Duodenal mucosa (tissue), 2 donors: ENCODE results near the gene ZC3H7B.

Source experiments
- H3K27ac ChIP-seq: one replicate; pipeline ENCODE4 v1.7.0; 2013; ENCODE audit warnings: low read depth, low read length
- H3K27me3 ChIP-seq, 2 donors: one replicate each; pipeline ENCODE4 v1.7.0; 2013; ENCODE audit warnings: low read length in 2 of 2, control low read depth in 1 of 2; ENCODE audit not compliant: insufficient read depth in 2 of 2, control insufficient read depth in 1 of 2
- H3K36me3 ChIP-seq, 2 donors: one replicate each; pipeline ENCODE4 v1.7.0; 2013; ENCODE audit warnings: low read length in 2 of 2, control low read depth in 1 of 2; ENCODE audit not compliant: insufficient read depth in 2 of 2, control insufficient read depth in 1 of 2
- H3K4me1 ChIP-seq, 2 donors: one replicate each; pipeline ENCODE4 v1.7.0; 2013; ENCODE audit warnings: low read length in 2 of 2, control low read depth in 1 of 2; ENCODE audit not compliant: insufficient read depth in 2 of 2, control insufficient read depth in 1 of 2
- H3K4me3 ChIP-seq, 2 donors: one replicate each; pipeline ENCODE4 v1.7.0; 2013; ENCODE audit warnings: low read length in 2 of 2, low read depth in 1 of 2
- H3K9ac ChIP-seq, 2 donors: one replicate each; pipeline ENCODE4 v1.7.0; 2013; ENCODE audit warnings: low read length in 2 of 2, low read depth in 1 of 2
- H3K9me3 ChIP-seq, 2 donors: one replicate each; pipeline ENCODE4 v1.7.0; 2013; ENCODE audit warnings: low read length in 2 of 2, control low read depth in 1 of 2; ENCODE audit not compliant: control insufficient read depth in 1 of 2

The ZC3H7B gene

GRCh38 chr22:41302021-41302767 is 869 bp downstream of the ZC3H7B start:
- Histone ChIP-seq H3K27me3 (no peaks in the 10 kb centered on the region), H3K4me1 (peaks cover 18 to 19% of the 10 kb centered on the region in 2 donors), H3K27ac (no peak overlapping the region), H3K4me3 (peak overlapping the region; percentile 74 to 80), H3K36me3 (peaks cover 1 to 5% of the 10 kb centered on the region in 2 donors), H3K9ac (peak overlapping the region; percentile 81 to 82), H3K9me3 (no peaks in the 10 kb centered on the region)

- no peaks in the 10 kb centered on the region for H3K9me3 ChIP-seq
- peaks cover 2 to 12% of the 10 kb centered on the region in 2 donors for H3K36me3 ChIP-seq
- peak overlapping the region; percentile 81 to 82 for H3K9ac ChIP-seq
- peaks cover 24% of the 10 kb centered on the region in 2 donors for H3K4me1 ChIP-seq
- no peaks in the 10 kb centered on the region for H3K27me3 ChIP-seq
- peak overlapping the region; percentile 33 for H3K27ac ChIP-seq
- peak overlapping the region; percentile 74 to 80 for H3K4me3 ChIP-seq
Measured at GRCh38 chr22:41302811-41303210, 1.5 kb downstream of the ZC3H7B start.

- peaks cover 6 to 12% of the 10 kb centered on the region in 2 donors for H3K36me3 ChIP-seq
- peaks cover 32% of the 10 kb centered on the region in 2 donors for H3K4me1 ChIP-seq
- no peaks in the 10 kb centered on the region for H3K9me3 ChIP-seq
- H3K27ac ChIP-seq = no peak overlapping the region
- no peak overlapping the region for H3K4me3 ChIP-seq
- H3K27me3 ChIP-seq = no peaks in the 10 kb centered on the region
- no peak overlapping the region for H3K9ac ChIP-seq
Measured at GRCh38 chr22:41305646-41306045, 4.3 kb downstream of the ZC3H7B start.

DNA sequence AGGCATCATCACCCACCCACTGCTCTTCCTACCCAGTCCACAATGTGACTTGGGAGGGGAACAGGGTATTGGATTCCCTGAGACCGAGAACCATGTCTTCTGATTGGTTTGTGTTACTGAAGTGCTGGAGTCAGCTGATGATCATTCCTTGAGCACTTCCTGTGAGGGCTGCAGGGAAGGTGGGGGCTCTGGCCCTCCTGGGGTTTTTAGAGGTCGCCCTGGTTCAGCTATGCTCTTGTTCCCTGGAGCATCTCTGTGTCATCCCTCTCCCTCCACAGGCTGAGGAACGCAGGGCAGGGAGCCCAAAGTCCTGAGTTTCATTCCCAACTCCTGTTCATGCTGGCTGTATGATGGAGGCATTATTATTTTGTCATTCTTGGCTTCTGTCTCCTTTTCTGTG is 6.7 kb downstream of the ZC3H7B start:
- peak overlapping the region in 1 of 2 donors; percentile 12 for H3K9ac ChIP-seq
- H3K4me3 ChIP-seq = peak overlapping the region in 1 of 2 donors; percentile 7
- H3K36me3 ChIP-seq = peaks cover 6 to 12% of the 10 kb centered on the region in 2 donors
- H3K4me1 ChIP-seq = peaks cover 22 to 27% of the 10 kb centered on the region in 2 donors
- no peaks in the 10 kb centered on the region for H3K27me3 ChIP-seq
- H3K27ac ChIP-seq = peak overlapping the region; percentile 3
- H3K9me3 ChIP-seq = no peaks in the 10 kb centered on the region

DNA sequence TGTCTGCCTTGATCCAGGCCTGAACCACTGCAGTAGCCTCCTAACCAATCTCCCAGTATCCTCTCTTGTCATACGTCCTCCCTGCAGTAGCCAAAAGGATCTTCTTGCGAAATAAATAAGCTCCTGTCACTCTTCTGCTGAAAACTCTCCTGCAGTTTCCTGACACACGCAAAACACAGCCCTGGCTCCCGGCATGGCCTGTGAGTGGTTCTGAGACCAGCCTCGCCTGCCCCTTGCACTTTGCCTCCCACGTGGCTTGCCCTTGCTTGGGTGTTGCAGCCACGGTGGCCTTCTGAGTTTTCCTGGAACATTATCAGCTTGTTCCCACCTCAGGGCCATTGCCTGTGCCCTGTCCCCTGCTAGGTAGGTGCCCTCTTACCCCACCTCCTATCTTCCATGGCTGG is 7.2 kb downstream of the ZC3H7B start:
- peaks cover 18 to 22% of the 10 kb centered on the region in 2 donors for H3K4me1 ChIP-seq
- H3K27ac ChIP-seq = peak overlapping the region; percentile 3
- H3K27me3 ChIP-seq = no peaks in the 10 kb centered on the region
- peak overlapping the region in 1 of 2 donors; percentile 16 for H3K9ac ChIP-seq
- no peak overlapping the region for H3K4me3 ChIP-seq
- peaks cover 6 to 12% of the 10 kb centered on the region in 2 donors for H3K36me3 ChIP-seq
- no peaks in the 10 kb centered on the region for H3K9me3 ChIP-seq

DNA sequence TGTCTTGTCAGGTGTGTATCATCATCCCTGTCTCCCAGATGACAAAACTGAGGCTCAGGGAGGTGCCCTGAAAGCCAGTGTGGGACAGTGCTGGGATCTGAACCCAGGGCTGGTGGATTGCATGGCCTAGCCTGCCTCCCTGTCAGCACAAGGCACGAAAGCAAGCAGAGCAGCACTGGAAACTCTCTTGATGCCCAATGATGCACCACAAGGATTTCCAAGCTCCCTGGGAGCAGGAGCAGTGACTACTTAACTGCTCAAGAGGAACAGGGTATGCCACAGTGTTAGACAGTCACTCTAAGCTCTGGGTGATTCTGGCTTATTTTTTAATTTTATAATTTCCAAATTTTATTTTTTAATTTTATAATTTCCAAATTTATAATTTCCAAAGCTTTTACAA is 9.0 kb downstream of the ZC3H7B start:
- H3K4me3 ChIP-seq = no peak overlapping the region
- peaks cover 16 to 22% of the 10 kb centered on the region in 2 donors for H3K4me1 ChIP-seq
- no peak overlapping the region for H3K9ac ChIP-seq
- H3K36me3 ChIP-seq = peaks cover 6 to 8% of the 10 kb centered on the region in 2 donors
- H3K27ac ChIP-seq = no peak overlapping the region
- no peaks in the 10 kb centered on the region for H3K27me3 ChIP-seq
- no peaks in the 10 kb centered on the region for H3K9me3 ChIP-seq

- no peak overlapping the region for H3K4me3 ChIP-seq
- H3K27ac ChIP-seq = no peak overlapping the region
- H3K4me1 ChIP-seq = peaks cover 16 to 22% of the 10 kb centered on the region in 2 donors
- H3K9me3 ChIP-seq = no peaks in the 10 kb centered on the region
- no peak overlapping the region for H3K9ac ChIP-seq
- no peaks in the 10 kb centered on the region for H3K27me3 ChIP-seq
- peaks cover 6 to 8% of the 10 kb centered on the region in 2 donors for H3K36me3 ChIP-seq
Measured at GRCh38 chr22:41311487-41311886, 10.2 kb downstream of the ZC3H7B start.

DNA sequence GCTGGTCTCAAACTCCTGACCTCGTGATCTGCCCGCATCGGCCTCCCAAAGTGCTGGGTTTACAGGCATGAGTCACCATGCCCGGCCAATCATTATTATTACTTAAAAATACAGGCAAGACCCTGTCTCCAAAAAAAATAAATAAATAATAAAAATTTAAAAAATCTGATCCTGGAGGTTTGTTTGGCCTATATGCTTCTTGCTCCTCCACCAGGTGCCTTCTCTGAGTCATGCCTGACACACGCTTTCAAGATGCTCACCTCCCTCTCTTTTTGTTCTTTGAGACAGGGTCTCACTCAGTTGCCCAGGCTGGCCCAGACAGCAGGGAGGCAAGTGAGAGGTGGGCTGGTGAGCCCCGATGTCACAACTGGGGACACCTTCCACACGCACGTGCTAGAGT is 13.5 kb downstream of the ZC3H7B start:
- no peak overlapping the region for H3K4me3 ChIP-seq
- H3K9me3 ChIP-seq = no peaks in the 10 kb centered on the region
- H3K27ac ChIP-seq = no peak overlapping the region
- no peaks in the 10 kb centered on the region for H3K27me3 ChIP-seq
- peaks cover 0 to 5% of the 10 kb centered on the region in 2 donors for H3K4me1 ChIP-seq
- H3K36me3 ChIP-seq = peaks cover 0 to 3% of the 10 kb centered on the region in 2 donors
- H3K9ac ChIP-seq = no peak overlapping the region

DNA sequence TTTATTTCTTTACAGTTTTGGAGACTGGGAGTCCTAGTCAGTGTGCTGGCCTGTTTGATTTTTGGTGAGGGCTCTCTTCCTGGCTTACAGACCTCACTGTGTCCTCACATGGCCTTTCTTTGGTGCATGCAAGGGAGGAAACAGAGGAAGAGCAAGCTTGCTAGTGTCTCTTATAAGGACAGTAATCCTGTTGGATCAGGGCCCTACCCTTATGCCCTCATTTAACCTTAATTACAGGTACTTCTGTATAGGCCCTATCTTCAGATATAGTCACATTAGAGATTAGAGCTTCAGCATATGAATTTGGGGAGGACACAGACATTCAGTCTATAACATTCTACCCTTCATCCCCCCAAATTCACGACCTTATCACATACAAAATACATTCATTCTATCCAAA is 14.3 kb downstream of the ZC3H7B start:
- Histone ChIP-seq H3K36me3 (peaks cover 4% of the 10 kb centered on the region in 2 donors), H3K9me3 (no peaks in the 10 kb centered on the region), H3K27me3 (no peaks in the 10 kb centered on the region), H3K4me3 (no peak overlapping the region), H3K27ac (no peak overlapping the region), H3K4me1 (peaks cover 0 to 5% of the 10 kb centered on the region in 2 donors), H3K9ac (no peak overlapping the region)

GRCh38 chr22:41320416-41321240 is 19.3 kb downstream of the ZC3H7B start:
- Histone ChIP-seq H3K9me3 (no peaks in the 10 kb centered on the region), H3K4me3 (no peak overlapping the region), H3K36me3 (peaks cover 18 to 40% of the 10 kb centered on the region in 2 donors), H3K4me1 (peaks cover 7 to 13% of the 10 kb centered on the region in 2 donors), H3K27me3 (no peaks in the 10 kb centered on the region), H3K9ac (no peak overlapping the region), H3K27ac (no peak overlapping the region)
